Bronchial epithelial cell (primary cell): ENCODE measurements around the gene ACAP2. TPM values are rescaled to one million over a fixed set of nuclear protein-coding genes. Genes with fewer than 3 reads are reported as not detected.

Experiments used
- DNase-seq: peaks from one replicate; pipeline ENCODE4 v3.0.0-alpha.2; 2010; ENCODE audit warnings: low read depth
- FAIRE-seq: peaks from 2 replicates; lab custom pipeline; 2011; peaks lifted over from hg19 to GRCh38; lab: Jason Lieb, UNC
- H3K27me3 ChIP-seq: 2 replicates; pipeline ENCODE4 v1.5.1; 2011; ENCODE audit warnings: low read length; ENCODE audit not compliant: control insufficient read depth, insufficient read depth
- H3K36me3 ChIP-seq: 2 replicates; pipeline ENCODE4 v1.5.1; 2011; ENCODE audit warnings: low read length; ENCODE audit not compliant: control insufficient read depth, insufficient read depth
- H3K4me3 ChIP-seq: 2 replicates; pipeline ENCODE4 v1.5.1; 2011; ENCODE audit warnings: mild to moderate bottlenecking, low read depth, low read length, control low read depth
- total RNA-seq: library from RNA; depleted of rRNA; stranded (reverse); fragments of >200 nt; gene quantifications from 2 replicates; pipeline ENCODE4 v1.2.1, GENCODE V29; 2014
- TF ChIP-seq, protein P1 (sequence below): IDR thresholded peaks from 2 replicates; pipeline ENCODE4 v1.5.1; 2011; ENCODE audit warnings: mild to moderate bottlenecking, moderate library complexity, low read length, control low read depth, inconsistent platforms; ENCODE audit not compliant: insufficient read depth, severe bottlenecking

The ACAP2 gene
- total RNA-seq, 1 donor from 2014 or later = 51.9 TPM

DNA sequence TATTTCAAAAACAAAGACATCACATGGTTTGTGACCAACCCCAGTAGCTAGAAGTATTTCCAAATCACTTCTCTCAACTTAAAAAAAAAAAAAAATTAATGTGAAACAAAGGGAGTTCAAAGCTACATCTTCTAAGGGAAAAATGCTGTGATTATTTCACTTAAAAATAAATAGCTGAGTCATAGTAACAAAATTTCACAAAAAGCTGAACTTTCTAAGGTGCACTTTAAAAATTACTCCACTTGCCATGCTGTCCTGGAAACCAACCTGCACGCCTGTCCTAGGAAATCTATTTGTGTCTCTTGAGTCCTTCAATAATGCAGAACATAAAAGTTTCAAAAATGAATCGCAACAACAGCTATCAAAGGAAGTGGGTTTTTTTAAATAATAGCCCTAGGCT lies 1.8 kb downstream of the ACAP2 start:
- DNase-seq = no peak
- Histone ChIP-seq H3K4me3 (peak overlapping the region; percentile 93), H3K36me3 (no peaks in the 10 kb centered on the region), H3K27me3 (no peaks in the 10 kb centered on the region)
- no peak for FAIRE-seq
- TF ChIP-seq, protein P1, sequence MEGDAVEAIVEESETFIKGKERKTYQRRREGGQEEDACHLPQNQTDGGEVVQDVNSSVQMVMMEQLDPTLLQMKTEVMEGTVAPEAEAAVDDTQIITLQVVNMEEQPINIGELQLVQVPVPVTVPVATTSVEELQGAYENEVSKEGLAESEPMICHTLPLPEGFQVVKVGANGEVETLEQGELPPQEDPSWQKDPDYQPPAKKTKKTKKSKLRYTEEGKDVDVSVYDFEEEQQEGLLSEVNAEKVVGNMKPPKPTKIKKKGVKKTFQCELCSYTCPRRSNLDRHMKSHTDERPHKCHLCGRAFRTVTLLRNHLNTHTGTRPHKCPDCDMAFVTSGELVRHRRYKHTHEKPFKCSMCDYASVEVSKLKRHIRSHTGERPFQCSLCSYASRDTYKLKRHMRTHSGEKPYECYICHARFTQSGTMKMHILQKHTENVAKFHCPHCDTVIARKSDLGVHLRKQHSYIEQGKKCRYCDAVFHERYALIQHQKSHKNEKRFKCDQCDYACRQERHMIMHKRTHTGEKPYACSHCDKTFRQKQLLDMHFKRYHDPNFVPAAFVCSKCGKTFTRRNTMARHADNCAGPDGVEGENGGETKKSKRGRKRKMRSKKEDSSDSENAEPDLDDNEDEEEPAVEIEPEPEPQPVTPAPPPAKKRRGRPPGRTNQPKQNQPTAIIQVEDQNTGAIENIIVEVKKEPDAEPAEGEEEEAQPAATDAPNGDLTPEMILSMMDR = no peak

DNA sequence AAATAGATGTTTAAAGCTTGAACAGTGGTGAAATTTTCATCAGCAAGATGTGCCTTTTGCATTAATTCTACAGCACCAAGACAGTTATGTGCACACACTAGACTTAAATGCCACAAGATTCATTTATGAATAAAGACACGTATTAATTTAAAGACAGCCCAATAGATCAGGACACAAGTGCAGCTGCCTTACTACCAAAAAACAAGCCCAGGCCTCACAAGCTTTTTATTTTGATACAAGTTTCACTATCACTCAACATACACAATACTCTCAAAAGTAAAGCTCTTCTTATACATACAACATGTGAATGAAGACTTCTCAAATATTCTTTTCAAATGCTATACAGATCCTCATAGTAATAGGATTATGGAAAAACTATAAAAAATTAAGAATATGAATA lies 2.4 kb downstream of the ACAP2 start:
- Histone ChIP-seq H3K36me3 (no peaks in the 10 kb centered on the region), H3K27me3 (no peaks in the 10 kb centered on the region), H3K4me3 (no peak overlapping the region)
- FAIRE-seq = no peak
- TF ChIP-seq, protein P1 = no peak
- DNase-seq = no peak

DNA sequence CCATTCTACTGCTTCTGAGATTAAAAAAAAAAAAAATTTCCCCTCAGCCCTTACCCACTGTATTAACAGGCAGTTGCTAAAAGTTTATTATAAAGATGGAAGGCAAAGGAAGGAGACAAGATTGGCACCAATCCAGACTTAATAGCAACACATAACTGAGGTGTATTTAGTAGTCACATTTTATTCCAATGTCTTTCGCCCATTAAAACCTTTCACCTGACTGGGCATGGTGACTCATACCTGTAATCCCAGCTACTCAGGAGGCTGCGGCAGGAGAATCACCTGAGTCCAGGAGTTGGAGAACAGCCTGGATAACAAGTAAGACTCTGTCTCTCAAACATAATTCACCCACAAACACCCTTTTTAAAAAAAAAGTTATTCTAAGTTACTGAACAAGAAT lies 4.4 kb downstream of the ACAP2 start:
- TF ChIP-seq, protein P1 = no peak
- H3K36me3 ChIP-seq = no peaks in the 10 kb centered on the region
- FAIRE-seq = no peak
- DNase-seq = peak; percentile 78
- no peaks in the 10 kb centered on the region for H3K27me3 ChIP-seq
- no peak overlapping the region for H3K4me3 ChIP-seq

DNA sequence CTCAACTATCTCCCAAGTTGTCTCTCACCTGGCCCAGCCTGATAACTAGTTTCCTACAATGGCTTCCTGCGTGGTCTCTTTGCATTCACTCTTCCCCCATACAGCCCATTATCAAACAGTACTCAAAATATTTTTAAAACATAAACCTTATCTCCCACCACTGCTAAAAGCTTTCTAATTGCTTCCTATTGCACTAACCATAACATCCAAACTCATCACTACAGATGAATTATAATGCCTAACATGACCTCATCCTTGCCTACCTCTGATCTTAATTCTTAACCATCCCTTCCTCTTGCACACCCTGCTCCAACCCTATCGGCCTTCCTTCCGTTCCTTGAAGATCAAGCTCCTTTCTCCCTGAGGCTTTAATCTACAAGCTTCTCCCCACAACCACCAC lies 17.0 kb downstream of the ACAP2 start:
- TF ChIP-seq, protein P1 = no peak
- no peaks in the 10 kb centered on the region for H3K27me3 ChIP-seq
- FAIRE-seq = no peak
- H3K4me3 ChIP-seq = no peak overlapping the region
- DNase-seq = no peak
- no peaks in the 10 kb centered on the region for H3K36me3 ChIP-seq

DNA sequence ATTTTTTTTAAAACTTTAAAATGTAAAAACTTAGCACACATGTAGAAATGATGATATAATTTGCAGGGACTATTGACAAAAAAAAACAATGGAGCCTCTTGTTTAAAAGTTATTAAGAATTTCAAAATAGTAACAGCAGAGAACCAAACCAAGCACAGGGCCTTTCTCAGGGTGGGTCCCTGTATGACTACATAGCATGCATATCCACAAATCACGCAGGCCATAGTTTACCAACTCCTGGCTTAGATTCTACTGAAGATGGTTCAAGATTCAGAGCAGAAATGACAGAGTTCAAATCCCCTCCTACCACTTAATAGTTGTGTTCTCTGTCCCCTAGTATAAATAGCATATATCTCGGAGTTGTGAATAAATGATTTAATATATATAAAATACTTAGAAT lies 19.0 kb downstream of the ACAP2 start:
- no peak for FAIRE-seq
- Histone ChIP-seq H3K36me3 (no peaks in the 10 kb centered on the region), H3K4me3 (no peak overlapping the region), H3K27me3 (no peaks in the 10 kb centered on the region)
- DNase-seq = no peak
- TF ChIP-seq, protein P1 = no peak

DNA sequence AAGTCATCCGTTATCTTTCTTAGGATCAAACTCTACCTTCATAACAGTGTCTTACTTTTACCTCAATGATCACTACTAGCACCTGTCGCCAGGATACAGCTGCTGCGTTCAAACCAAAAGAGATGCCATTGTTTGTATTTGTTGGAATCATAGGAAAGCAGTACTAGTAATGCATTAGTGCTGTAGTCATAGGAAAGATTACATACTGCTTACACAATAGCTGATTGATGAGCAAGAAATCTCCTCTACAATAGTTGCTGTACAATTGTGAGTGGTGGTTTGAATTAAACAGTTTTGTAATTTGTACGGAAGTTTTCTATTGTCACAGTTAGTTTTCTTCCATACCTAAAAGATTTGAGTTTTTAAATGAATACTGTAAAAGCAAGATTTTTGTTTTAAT lies 21.4 kb downstream of the ACAP2 start:
- DNase-seq = peak; percentile 35
- no peaks in the 10 kb centered on the region for H3K27me3 ChIP-seq
- TF ChIP-seq, protein P1 = no peak
- no peak for FAIRE-seq
- H3K4me3 ChIP-seq = no peak overlapping the region
- H3K36me3 ChIP-seq = no peaks in the 10 kb centered on the region
